Panc1 (cell line): ENCODE results near the gene ACYP2. TPM values are rescaled to one million over a fixed set of nuclear protein-coding genes. Genes with fewer than 3 reads are reported as not detected.
A peak's percentile ranks its signal among the peaks of the same experiment; 100 is the strongest.

Source experiments
- ATAC-seq: fragments of 200-7000 bp; cut with Tn5 transposase; 2 replicates; pipeline ENCODE4 v1.9.1; 2020; ENCODE audit warnings: mild to moderate bottlenecking, moderate library complexity
- BruUV-seq: library from RNA; stranded (reverse); fragments of 400-500 nt; replicated peaks from 2 replicates; lab custom pipeline; 2021; lab: Mats Ljungman, UMichigan
- CTCF ChIA-PET: fragments of 300-600 bp; sonication (Branson Sonifier 250); formaldehyde crosslinking; loops from one replicate; lab custom pipeline; 2022; ENCODE audit warnings: antibody characterized with exemption; lab: Charles Lee
- POLR2A ChIA-PET: fragments of 300-600 bp; sonication (Branson Sonifier 250); formaldehyde crosslinking; loops from one replicate; lab custom pipeline; 2022; ENCODE audit warnings: antibody characterized with exemption; lab: Charles Lee
- DNase-seq: peaks from one replicate; pipeline ENCODE4 v3.0.0-alpha.2; 2010; ENCODE audit warnings: low read depth, low spot score
- H3K27ac ChIP-seq: 2 replicates; pipeline ENCODE4 v1.5.1; 2011; ENCODE audit warnings: mild to moderate bottlenecking, low read length, inconsistent platforms
- H3K27me3 ChIP-seq: fragments of 200-500 bp; sonication (Bioruptor generic); 2 replicates; pipeline ENCODE4 v1.6.0; 2014; ENCODE audit warnings: low read length, inconsistent platforms; ENCODE audit not compliant: control insufficient read depth, insufficient read depth
- H3K36me3 ChIP-seq: fragments of 200-500 bp; sonication (Bioruptor generic); 2 replicates; pipeline ENCODE4 v1.5.1; 2014; ENCODE audit warnings: inconsistent platforms, mild to moderate bottlenecking, low read length, moderate library complexity; ENCODE audit not compliant: control insufficient read depth, insufficient read depth
- H3K4me1 ChIP-seq: 2 replicates; pipeline ENCODE4 v1.5.1; 2011; ENCODE audit warnings: inconsistent platforms, mild to moderate bottlenecking, low read length, moderate library complexity; ENCODE audit not compliant: control insufficient read depth, insufficient read depth
- H3K4me3 ChIP-seq, 2 experiments: 2 replicates each; pipeline ENCODE4 v1.5.1; 2011 to 2012; ENCODE audit warnings: low read depth in 2 of 2, low read length in 2 of 2, mild to moderate bottlenecking in 2 of 2, inconsistent platforms in 1 of 2, moderate library complexity in 1 of 2
- H3K9me3 ChIP-seq: fragments of 200-500 bp; sonication (Bioruptor generic); 2 replicates; pipeline ENCODE4 v1.5.1; 2014; ENCODE audit warnings: low read depth, mild to moderate bottlenecking, inconsistent platforms, low read length, moderate library complexity; ENCODE audit not compliant: control insufficient read depth, insufficient read depth
- CTCF ChIP-seq: fragments of 450-650 bp; IDR thresholded peaks from 2 replicates; pipeline ENCODE4 v1.5.1; 2017; ENCODE audit warnings: mild to moderate bottlenecking
- POLR2AphosphoS5 ChIP-seq: IDR thresholded peaks from 2 replicates; pipeline ENCODE4 v1.6.1; 2012; ENCODE audit warnings: mild to moderate bottlenecking, low read depth, low read length, moderate library complexity
- SIN3A ChIP-seq: IDR thresholded peaks from 2 replicates; pipeline ENCODE4 v1.6.1; 2012; ENCODE audit warnings: low read depth, mild to moderate bottlenecking, low read length, moderate library complexity, borderline replicate concordance; ENCODE audit not compliant: insufficient read depth
- TCF7L2 ChIP-seq: IDR thresholded peaks from 2 replicates; pipeline ENCODE4 v1.6.1; 2011; ENCODE audit warnings: mild to moderate bottlenecking, low read depth, low read length, inconsistent platforms
- in situ Hi-C: cut with HindIII; loops from 2 replicates; pipeline ENCODE4 v1.10.0; 2016; ENCODE audit warnings: low sequenced_read_pairs, low pct_unique_long_range_greater_than_20kb
- intact Hi-C: fragments of 100-400 bp; cut with micrococcal nuclease; formaldehyde crosslinking; loops from one replicate; pipeline ENCODE4 v1.10.0; 2022; ENCODE audit not compliant: unreplicated experiment
- total RNA-seq: library from RNA; stranded (reverse); gene quantifications from one replicate; pipeline ENCODE4 v1.2.1, GENCODE V29; 2021; ENCODE audit not compliant: unreplicated experiment
- TF ChIP-seq, protein P1 (sequence below), 2 experiments: IDR thresholded peaks; 2 replicates each; pipeline ENCODE4 v1.6.1; 2011 to 2012; ENCODE audit warnings: low read depth in 2 of 2, control low read depth in 1 of 2, low read length in 1 of 2, mild to moderate bottlenecking in 1 of 2, moderate library complexity in 1 of 2; ENCODE audit not compliant: insufficient read depth in 1 of 2

The ACYP2 gene
- total RNA-seq, 1 experiment from 2014 or later: 11.5 TPM

GRCh38 chr2:54275541-54275940 lies 160.1 kb downstream of the ACYP2 start:
- no peaks in the 10 kb centered on the region for H3K36me3 ChIP-seq
- POLR2A ChIA-PET: no interaction called here
- no peaks in the 10 kb centered on the region for H3K4me1 ChIP-seq
- no peaks in the 10 kb centered on the region for H3K9me3 ChIP-seq
- TF ChIP-seq CTCF (no peak), SIN3A (no peak), TCF7L2 (no peak), POLR2AphosphoS5 (no peak)
- TF ChIP-seq, protein P1, sequence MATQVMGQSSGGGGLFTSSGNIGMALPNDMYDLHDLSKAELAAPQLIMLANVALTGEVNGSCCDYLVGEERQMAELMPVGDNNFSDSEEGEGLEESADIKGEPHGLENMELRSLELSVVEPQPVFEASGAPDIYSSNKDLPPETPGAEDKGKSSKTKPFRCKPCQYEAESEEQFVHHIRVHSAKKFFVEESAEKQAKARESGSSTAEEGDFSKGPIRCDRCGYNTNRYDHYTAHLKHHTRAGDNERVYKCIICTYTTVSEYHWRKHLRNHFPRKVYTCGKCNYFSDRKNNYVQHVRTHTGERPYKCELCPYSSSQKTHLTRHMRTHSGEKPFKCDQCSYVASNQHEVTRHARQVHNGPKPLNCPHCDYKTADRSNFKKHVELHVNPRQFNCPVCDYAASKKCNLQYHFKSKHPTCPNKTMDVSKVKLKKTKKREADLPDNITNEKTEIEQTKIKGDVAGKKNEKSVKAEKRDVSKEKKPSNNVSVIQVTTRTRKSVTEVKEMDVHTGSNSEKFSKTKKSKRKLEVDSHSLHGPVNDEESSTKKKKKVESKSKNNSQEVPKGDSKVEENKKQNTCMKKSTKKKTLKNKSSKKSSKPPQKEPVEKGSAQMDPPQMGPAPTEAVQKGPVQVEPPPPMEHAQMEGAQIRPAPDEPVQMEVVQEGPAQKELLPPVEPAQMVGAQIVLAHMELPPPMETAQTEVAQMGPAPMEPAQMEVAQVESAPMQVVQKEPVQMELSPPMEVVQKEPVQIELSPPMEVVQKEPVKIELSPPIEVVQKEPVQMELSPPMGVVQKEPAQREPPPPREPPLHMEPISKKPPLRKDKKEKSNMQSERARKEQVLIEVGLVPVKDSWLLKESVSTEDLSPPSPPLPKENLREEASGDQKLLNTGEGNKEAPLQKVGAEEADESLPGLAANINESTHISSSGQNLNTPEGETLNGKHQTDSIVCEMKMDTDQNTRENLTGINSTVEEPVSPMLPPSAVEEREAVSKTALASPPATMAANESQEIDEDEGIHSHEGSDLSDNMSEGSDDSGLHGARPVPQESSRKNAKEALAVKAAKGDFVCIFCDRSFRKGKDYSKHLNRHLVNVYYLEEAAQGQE (IDR thresholded peaks at IDR 0.05; ENCODE audit: insufficient read depth in 1 of 2, low read depth in 2 of 2, low read length in 1 of 2): no peak
- in situ Hi-C loops: no loop called here
- no TSS peak for BruUV-seq
- ATAC-seq (no peak), DNase-seq (no peak)
- no peaks in the 10 kb centered on the region for H3K27me3 ChIP-seq
- no peak overlapping the region for H3K4me3 ChIP-seq
- intact Hi-C loops: no loop called here
- H3K27ac ChIP-seq: peak overlapping the region; percentile 61; the same call in 1 of the 2 replicates
- CTCF ChIA-PET: interaction anchor here (0.7 kb wide), 1 partner anchor 149 kb away, joined by 3 read pairs; no protein-coding TSS in a partner anchor

- no peak for ATAC-seq
- Histone ChIP-seq H3K27me3 (peaks cover 2% of the 10 kb centered on the region; the same call in 1 of the 2 replicates), H3K27ac (no peak overlapping the region), H3K36me3 (no peaks in the 10 kb centered on the region), H3K9me3 (no peaks in the 10 kb centered on the region), H3K4me1 (no peaks in the 10 kb centered on the region), H3K4me3 (no peak overlapping the region)
- TF ChIP-seq CTCF: peak; percentile 14; the same call in 1 of the 2 replicates
- TF ChIP-seq, protein P1 (IDR thresholded peaks at IDR 0.05; ENCODE audit: insufficient read depth in 1 of 2, low read depth in 2 of 2, low read length in 1 of 2): no peak
- no peak for DNase-seq
- in situ Hi-C loops: no loop called here
- intact Hi-C loops: no loop called here
- ChIA-PET POLR2A (no interaction called here), CTCF (interaction anchor here (0.6 kb wide), 1 partner anchor 151 kb away, joined by 8 read pairs; no protein-coding TSS in a partner anchor)
- no TSS peak for BruUV-seq
Observed at GRCh38 chr2:54279385-54279784, 164.0 kb downstream of the ACYP2 start.
